Gastroesophageal sphincter (tissue), 3 donors: ENCODE measurements around the gene PLS3.

Source experiments
- CTCF ChIP-seq, 4 experiments: fragments of 200-600 bp in 2 of 4; fragments of 450-650 bp in 2 of 4; sonication (generic) in 1 of 4; IDR thresholded peaks; one replicate each; pipeline ENCODE4 v1.5.1; 2017 to 2019; ENCODE audit warnings: antibody characterized with exemption in 4 of 4, mild to moderate bottlenecking in 2 of 4, moderate library complexity in 2 of 4
- EP300 ChIP-seq: sonication (generic); formaldehyde crosslinking; IDR thresholded peaks from one replicate; pipeline ENCODE4 v1.6.1; 2017; ENCODE audit warnings: antibody characterized with exemption, mild to moderate bottlenecking
- POLR2AphosphoS5 ChIP-seq: sonication (generic); formaldehyde crosslinking; IDR thresholded peaks from one replicate; pipeline ENCODE4 v1.6.1; 2017; ENCODE audit warnings: antibody characterized with exemption

GRCh38 chrX:115564243-115564642 lies 3.3 kb downstream of the PLS3 start:
- TF ChIP-seq POLR2AphosphoS5 (no peak), EP300 (no peak), CTCF (IDR thresholded peaks at IDR 0.05) (no peak)
